Measurements from ENCODE around the gene RNU5D-1.

The RNU5D-1 gene

DNA sequence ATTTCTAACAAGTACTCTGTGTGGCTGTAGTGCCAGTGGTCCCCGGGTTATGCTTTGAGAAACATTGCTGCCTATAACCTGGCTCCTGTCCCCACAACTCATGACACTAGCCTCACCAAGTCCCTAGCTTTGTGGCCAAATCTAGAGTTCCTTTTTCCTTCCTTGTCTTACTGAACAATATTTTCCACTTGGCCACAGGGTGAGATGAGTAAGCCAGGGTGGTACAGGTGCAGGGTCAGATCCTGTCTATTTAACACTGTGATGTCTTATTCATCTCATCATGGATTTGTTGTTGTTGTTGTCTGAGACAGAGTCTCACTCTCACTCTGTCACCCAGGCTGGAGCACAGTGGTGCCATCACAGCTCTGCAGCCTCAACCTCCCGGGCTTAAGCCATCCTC is 37.8 kb downstream of the RNU5D-1 start:
- Histone ChIP-seq H3K27ac (no peak overlapping the region), H3K27me3 (no peaks in the 10 kb centered on the region), H3K4me1 (ENCODE audit: control insufficient read depth in 1 of 2, insufficient read depth in 1 of 2, low read depth in 1 of 2, low read length in 1 of 2) (peaks cover 15 to 19% of the 10 kb centered on the region in 2 experiments), H3K9me3 (no peaks in the 10 kb centered on the region), H3K4me3 (ENCODE audit: low read depth in 1 of 2, low read length in 1 of 2) (no peak overlapping the region), H3K36me3 (no peaks in the 10 kb centered on the region)
- no peak for TF ChIP-seq CTCF (IDR thresholded peaks at IDR 0.05)

GRCh38 chr1:44689447-44689765 is 41.6 kb downstream of the RNU5D-1 start:
- no peak for TF ChIP-seq CTCF (IDR thresholded peaks at IDR 0.05)
- H3K4me1 ChIP-seq (ENCODE audit: control insufficient read depth in 1 of 2, insufficient read depth in 1 of 2, low read depth in 1 of 2, low read length in 1 of 2), result peaks cover 23 to 27% of the 10 kb centered on the region in 2 experiments
- H3K36me3 ChIP-seq, result no peaks in the 10 kb centered on the region
- no peaks in the 10 kb centered on the region for H3K9me3 ChIP-seq
- no peak overlapping the region for H3K27ac ChIP-seq
- no peaks in the 10 kb centered on the region for H3K27me3 ChIP-seq
- no peak overlapping the region for H3K4me3 ChIP-seq (ENCODE audit: low read depth in 1 of 2, low read length in 1 of 2)

DNA sequence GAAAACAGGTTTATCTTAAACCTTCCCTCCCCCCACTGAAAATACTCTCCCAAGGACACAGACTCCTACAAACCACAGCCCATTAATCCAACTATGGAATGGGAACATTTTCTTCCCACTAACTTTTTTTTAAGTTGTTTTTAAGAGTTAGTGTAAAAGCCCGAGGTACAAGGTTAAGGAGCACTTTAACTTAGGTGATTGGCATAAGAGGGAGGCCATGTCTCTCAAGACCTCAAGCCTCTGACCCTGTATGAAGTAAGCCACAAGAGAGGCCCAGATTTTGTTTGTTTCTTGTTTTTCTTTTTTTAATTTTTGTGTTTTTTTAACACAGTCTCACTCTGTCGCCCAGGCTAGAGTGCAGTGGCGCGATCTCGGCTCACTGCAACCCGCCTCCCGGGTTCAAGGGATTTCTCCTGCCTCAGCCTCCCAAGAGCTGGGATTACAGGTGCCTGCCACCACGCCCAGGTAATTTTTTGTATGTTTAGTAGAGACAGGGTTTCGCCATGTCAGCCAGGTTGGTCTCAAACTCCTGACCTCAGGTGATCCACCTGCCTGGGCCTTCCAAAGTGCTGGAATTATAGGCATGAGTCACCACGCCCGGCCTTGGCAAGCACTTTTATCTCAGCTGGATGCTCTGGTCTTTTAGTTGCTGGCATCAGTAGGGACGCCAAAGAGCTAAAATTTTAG is 42.1 kb downstream of the RNU5D-1 start:
- TF ChIP-seq CTCF (IDR thresholded peaks at IDR 0.05), result no peak
- Histone ChIP-seq H3K4me3 (ENCODE audit: low read depth in 1 of 2, low read length in 1 of 2) (no peak overlapping the region), H3K4me1 (ENCODE audit: control insufficient read depth in 1 of 2, insufficient read depth in 1 of 2, low read depth in 1 of 2, low read length in 1 of 2) (peaks cover 27 to 29% of the 10 kb centered on the region in 2 experiments), H3K27me3 (no peaks in the 10 kb centered on the region), H3K27ac (no peak overlapping the region), H3K9me3 (no peaks in the 10 kb centered on the region), H3K36me3 (no peaks in the 10 kb centered on the region)

GRCh38 chr1:44685881-44686280 is 45.1 kb downstream of the RNU5D-1 start:
- Histone ChIP-seq H3K27ac (no peak overlapping the region), H3K27me3 (no peaks in the 10 kb centered on the region), H3K4me3 (ENCODE audit: low read depth in 1 of 2, low read length in 1 of 2) (no peak overlapping the region), H3K9me3 (no peaks in the 10 kb centered on the region), H3K4me1 (ENCODE audit: control insufficient read depth in 1 of 2, insufficient read depth in 1 of 2, low read depth in 1 of 2, low read length in 1 of 2) (peaks cover 46 to 49% of the 10 kb centered on the region in 2 experiments), H3K36me3 (no peaks in the 10 kb centered on the region)
- TF ChIP-seq CTCF (IDR thresholded peaks at IDR 0.05), result no peak

- no peaks in the 10 kb centered on the region for H3K27me3 ChIP-seq
- TF ChIP-seq CTCF (IDR thresholded peaks at IDR 0.05), result no peak
Observed at GRCh38 chr1:44685218-44685617, 45.8 kb downstream of the RNU5D-1 start.

More at GRCh38 chr1:44685218-44685617, 45.8 kb downstream of the RNU5D-1 start:
- peak overlapping the region; percentile 59 for H3K27ac ChIP-seq
- no peaks in the 10 kb centered on the region for H3K9me3 ChIP-seq
- H3K4me3 ChIP-seq (ENCODE audit: low read depth in 1 of 2, low read length in 1 of 2), result no peak overlapping the region
- H3K36me3 ChIP-seq, result no peaks in the 10 kb centered on the region
- H3K4me1 ChIP-seq (ENCODE audit: control insufficient read depth in 1 of 2, insufficient read depth in 1 of 2, low read depth in 1 of 2, low read length in 1 of 2), result peaks cover 46 to 49% of the 10 kb centered on the region in 2 experiments

Measured in neutrophil (primary cell).